Smooth muscle cell of the umbilical artery (primary cell): ENCODE data around the gene CSF1R. TPM values are rescaled to one million over a fixed set of nuclear protein-coding genes. Genes with fewer than 3 reads are reported as not detected.

ENCODE experiments used
- total RNA-seq: library from RNA; depleted of rRNA; stranded (reverse); fragments of >200 nt; gene quantifications from 2 replicates; pipeline ENCODE4 v1.2.3, GENCODE V29; 2014

Gene CSF1R
- 0.28 and 0.89 TPM in 2 replicates for total RNA-seq

DNA sequence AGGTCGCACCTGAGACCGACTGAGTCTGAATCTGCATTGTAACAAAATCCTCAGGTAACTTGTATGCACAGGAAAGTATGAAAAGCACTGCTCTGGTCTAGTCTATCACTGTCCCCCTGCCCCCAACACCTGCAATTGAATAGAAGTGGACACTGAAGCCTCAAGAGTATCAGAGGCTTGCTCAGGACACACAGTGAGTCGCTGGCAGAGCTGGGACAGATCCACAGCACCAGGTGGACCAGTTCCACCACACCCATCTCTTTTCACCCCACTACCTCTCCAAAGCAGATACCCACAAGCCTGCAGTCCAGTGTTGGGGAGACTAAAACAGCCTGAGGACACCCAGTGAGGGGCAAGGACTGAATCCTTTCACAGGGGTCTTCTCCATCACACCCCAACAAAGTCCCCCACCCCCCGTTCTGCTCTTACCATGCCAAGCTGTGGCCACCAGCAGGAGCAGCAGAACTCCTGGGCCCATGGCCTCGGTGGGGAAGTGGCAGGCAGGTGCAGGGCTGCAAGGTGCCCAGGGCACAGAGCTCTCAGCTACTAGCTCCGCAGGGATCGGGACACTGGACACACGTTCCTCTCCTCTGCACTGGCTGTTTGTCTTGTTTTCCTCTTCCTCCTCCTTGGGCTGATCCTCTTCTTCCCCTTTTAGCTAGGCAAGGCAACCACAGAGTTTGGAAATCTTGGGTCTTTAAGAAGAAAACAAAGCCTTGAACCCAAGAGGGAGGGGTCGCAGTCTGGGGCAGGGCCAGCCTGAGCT is at the start of gene CSF1R:
Gene CSF1R, minus strand, starts transcription at position 605 of the 766 bp plus-strand sequence. Its CDS starts 127 bp downstream, at position 478.

Other genes starting within 250 kb of the CSF1R start
- not detected in 2 replicates for gene PDE6A, start 141.8 kb downstream of the CSF1R start, total RNA-seq
- gene SLC26A2, start 125.8 kb downstream of the CSF1R start, total RNA-seq = 22.0 and 22.6 TPM in 2 replicates
- 6.6 and 7.7 TPM in 2 replicates for gene TIGD6, start 85.9 kb downstream of the CSF1R start, total RNA-seq
- 41.9 and 63.9 TPM in 2 replicates for gene HMGXB3, start 85.8 kb downstream of the CSF1R start, total RNA-seq
- 69.6 and 88.5 TPM in 2 replicates for gene PDGFRB, start 69.3 kb upstream of the CSF1R start, total RNA-seq
- not detected in 2 replicates for gene CDX1, start 80.2 kb upstream of the CSF1R start, total RNA-seq
- gene SLC6A7, start 103.5 kb upstream of the CSF1R start, total RNA-seq = not detected in 2 replicates
- 1.6 and 3.3 TPM in 2 replicates for gene CAMK2A, start 203.2 kb upstream of the CSF1R start, total RNA-seq
- gene ARSI, start 216.4 kb upstream of the CSF1R start, total RNA-seq = 60.5 and 118 TPM in 2 replicates